ENCODE measurements around the gene LTF.

LTF gene

GRCh38 chr3:46468753-46469600, 4.3 kb upstream of the LTF start:
- Mint-ChIP-seq H3K4me1 (peaks cover 4 to 15% of the 10 kb centered on the region in 2 donors), H3K27ac (no peak overlapping the region), H3K36me3 (no peaks in the 10 kb centered on the region), H3K9me3 (no peaks in the 10 kb centered on the region), H3K4me3 (no peak overlapping the region), H3K27me3 (peaks cover 39 to 45% of the 10 kb centered on the region in 2 donors)
- DNase-seq (no peak), ATAC-seq (replicated peaks) (no peak)

DNA sequence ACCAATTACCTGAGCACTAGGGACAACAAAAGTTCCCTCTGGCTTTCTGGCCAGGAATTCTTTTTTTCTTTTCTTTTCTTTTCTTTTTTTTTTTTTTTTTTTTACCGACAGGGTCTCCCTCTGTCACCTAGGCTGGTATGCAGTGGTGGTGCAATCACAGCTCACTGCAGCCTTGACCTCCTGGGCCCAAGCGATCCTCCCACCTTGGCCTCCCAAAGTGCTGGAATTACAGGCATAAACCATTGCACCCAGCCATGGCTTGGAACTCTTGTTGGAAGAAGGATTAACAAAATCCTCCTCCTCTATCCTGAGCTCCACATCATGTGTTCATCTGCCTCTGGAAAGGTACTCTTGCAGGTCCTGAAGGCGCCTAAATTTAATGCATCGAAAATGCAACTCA, 2.9 kb upstream of the LTF start:
- ATAC-seq (replicated peaks) (no peak), DNase-seq (no peak)
- Mint-ChIP-seq H3K27me3 (peaks cover 46% of the 10 kb centered on the region in 2 donors), H3K4me1 (peaks cover 4 to 16% of the 10 kb centered on the region in 2 donors), H3K36me3 (no peaks in the 10 kb centered on the region), H3K9me3 (no peaks in the 10 kb centered on the region), H3K27ac (no peak overlapping the region), H3K4me3 (no peak overlapping the region)

DNA sequence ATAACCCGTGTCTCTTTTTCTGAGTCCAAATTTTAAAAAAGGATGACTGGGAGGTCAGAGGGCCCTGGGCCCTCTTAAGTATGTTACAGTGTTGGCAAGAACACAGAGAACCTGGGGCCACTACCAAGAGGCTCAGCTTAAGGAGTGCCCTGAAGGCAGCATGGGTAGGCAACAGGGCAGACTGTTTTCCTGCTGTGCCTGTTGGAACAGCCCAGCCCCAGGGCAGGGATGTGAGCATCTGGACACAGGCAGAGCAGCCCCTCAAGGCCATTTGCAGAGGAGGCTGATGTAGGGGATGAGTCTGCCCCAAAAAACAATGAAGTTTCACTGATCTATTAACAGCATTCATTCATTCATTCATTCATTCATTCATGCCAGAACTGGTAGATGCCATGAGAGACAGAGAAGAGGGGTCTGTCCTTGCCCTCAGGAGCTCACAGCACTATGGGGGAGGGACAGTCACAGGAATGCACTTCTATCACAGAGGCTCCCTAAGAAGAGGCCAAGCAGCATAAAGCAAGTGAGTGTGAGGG, 2.2 kb upstream of the LTF start:
- Mint-ChIP-seq H3K27ac (peak overlapping the region; percentile 31), H3K27me3 (peaks cover 49 to 52% of the 10 kb centered on the region in 2 donors), H3K36me3 (no peaks in the 10 kb centered on the region), H3K9me3 (no peaks in the 10 kb centered on the region), H3K4me3 (no peak overlapping the region), H3K4me1 (peaks cover 4 to 16% of the 10 kb centered on the region in 2 donors)
- ATAC-seq (replicated peaks) (no peak), DNase-seq (no peak)

- no peak for DNase-seq
- H3K36me3 Mint-ChIP-seq: no peaks in the 10 kb centered on the region
- H3K27me3 Mint-ChIP-seq: peaks cover 49 to 52% of the 10 kb centered on the region in 2 donors
- H3K4me3 Mint-ChIP-seq: no peak overlapping the region
- no peak for ATAC-seq (replicated peaks)
- no peaks in the 10 kb centered on the region for H3K9me3 Mint-ChIP-seq
- H3K4me1 Mint-ChIP-seq: peaks cover 4 to 16% of the 10 kb centered on the region in 2 donors
- peak overlapping the region; percentile 33 for H3K27ac Mint-ChIP-seq
Observed at GRCh38 chr3:46466273-46466672, 1.6 kb upstream of the LTF start.

- Mint-ChIP-seq H3K27me3 (peaks cover 53 to 54% of the 10 kb centered on the region in 2 donors), H3K36me3 (peaks cover 0 to 3% of the 10 kb centered on the region in 2 donors), H3K27ac (no peak overlapping the region), H3K9me3 (peaks cover 0 to 4% of the 10 kb centered on the region in 2 donors), H3K4me1 (peaks cover 4 to 16% of the 10 kb centered on the region in 2 donors), H3K4me3 (no peak overlapping the region)
- DNase-seq (no peak), ATAC-seq (replicated peaks) (no peak)
Observed at GRCh38 chr3:46465196-46465520, 453 bp upstream of the LTF start.

DNA sequence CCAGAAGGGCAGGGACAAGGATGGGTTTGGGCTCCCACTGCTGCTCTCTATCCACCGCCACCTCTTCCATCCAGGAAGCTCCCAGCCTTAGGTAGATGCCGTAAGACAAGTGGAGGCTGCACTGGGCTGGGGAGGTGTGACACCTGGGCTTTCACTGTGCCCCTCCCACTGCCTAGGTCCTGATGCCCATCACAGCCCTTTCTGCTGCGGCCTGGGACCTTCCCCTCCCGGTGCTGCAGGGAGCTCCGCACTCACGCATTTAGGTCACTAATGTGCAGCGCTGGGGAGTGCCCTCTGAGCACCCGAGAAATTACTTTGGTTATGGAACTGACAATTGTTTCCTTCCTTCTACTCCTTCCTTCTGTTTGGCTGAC, 850 bp downstream of the LTF start:
- H3K27ac Mint-ChIP-seq: no peak overlapping the region
- H3K4me1 Mint-ChIP-seq: peaks cover 4 to 16% of the 10 kb centered on the region in 2 donors
- H3K9me3 Mint-ChIP-seq: peaks cover 0 to 5% of the 10 kb centered on the region in 2 donors
- peaks cover 0 to 3% of the 10 kb centered on the region in 2 donors for H3K36me3 Mint-ChIP-seq
- no peak for DNase-seq
- H3K27me3 Mint-ChIP-seq: peaks cover 62% of the 10 kb centered on the region in 2 donors
- H3K4me3 Mint-ChIP-seq: no peak overlapping the region
- ATAC-seq (replicated peaks): no peak

- H3K36me3 Mint-ChIP-seq: peaks cover 0 to 3% of the 10 kb centered on the region in 2 donors
Observed at GRCh38 chr3:46463120-46463867, 1.4 kb downstream of the LTF start.

GRCh38 chr3:46462511-46462910, 2.2 kb downstream of the LTF start:
- H3K27me3 Mint-ChIP-seq: peaks cover 62% of the 10 kb centered on the region in 2 donors
- H3K9me3 Mint-ChIP-seq: peaks cover 0 to 5% of the 10 kb centered on the region in 2 donors
- H3K36me3 Mint-ChIP-seq: peaks cover 0 to 3% of the 10 kb centered on the region in 2 donors
- DNase-seq (no peak), ATAC-seq (replicated peaks) (no peak)
- no peak overlapping the region for H3K4me3 Mint-ChIP-seq
- no peak overlapping the region for H3K27ac Mint-ChIP-seq
- peaks cover 4 to 16% of the 10 kb centered on the region in 2 donors for H3K4me1 Mint-ChIP-seq

More at GRCh38 chr3:46463120-46463867, 1.4 kb downstream of the LTF start:
- peaks cover 4 to 16% of the 10 kb centered on the region in 2 donors for H3K4me1 Mint-ChIP-seq
- no peak overlapping the region for H3K4me3 Mint-ChIP-seq
- peaks cover 0 to 5% of the 10 kb centered on the region in 2 donors for H3K9me3 Mint-ChIP-seq
- H3K27ac Mint-ChIP-seq: no peak overlapping the region
- ATAC-seq (replicated peaks) (no peak), DNase-seq (no peak)
- H3K27me3 Mint-ChIP-seq: peaks cover 62% of the 10 kb centered on the region in 2 donors

GRCh38 chr3:46462111-46462510, 2.6 kb downstream of the LTF start:
- ATAC-seq (replicated peaks) (no peak), DNase-seq (no peak)
- Mint-ChIP-seq H3K4me3 (no peak overlapping the region), H3K27ac (no peak overlapping the region), H3K9me3 (peaks cover 0 to 5% of the 10 kb centered on the region in 2 donors), H3K27me3 (peaks cover 61 to 62% of the 10 kb centered on the region in 2 donors), H3K4me1 (peaks cover 4 to 16% of the 10 kb centered on the region in 2 donors), H3K36me3 (peaks cover 0 to 3% of the 10 kb centered on the region in 2 donors)

GRCh38 chr3:46460051-46460450, 4.7 kb downstream of the LTF start:
- Mint-ChIP-seq H3K27me3 (peaks cover 42% of the 10 kb centered on the region in 2 donors), H3K36me3 (peaks cover 0 to 3% of the 10 kb centered on the region in 2 donors), H3K9me3 (peaks cover 0 to 5% of the 10 kb centered on the region in 2 donors), H3K4me1 (peaks cover 2 to 12% of the 10 kb centered on the region in 2 donors), H3K4me3 (no peak overlapping the region), H3K27ac (no peak overlapping the region)
- ATAC-seq (replicated peaks): no peak
- DNase-seq: no peak

- Mint-ChIP-seq H3K4me3 (no peak overlapping the region), H3K9me3 (peaks cover 0 to 5% of the 10 kb centered on the region in 2 donors), H3K36me3 (peaks cover 0 to 3% of the 10 kb centered on the region in 2 donors), H3K27ac (no peak overlapping the region), H3K4me1 (no peaks in the 10 kb centered on the region), H3K27me3 (peaks cover 23 to 26% of the 10 kb centered on the region in 2 donors)
- DNase-seq (no peak), ATAC-seq (replicated peaks) (no peak)
Observed at GRCh38 chr3:46456118-46456517, 8.6 kb downstream of the LTF start.

GRCh38 chr3:46455231-46456115, 9.2 kb downstream of the LTF start:
- H3K27ac Mint-ChIP-seq: no peak overlapping the region
- peaks cover 0 to under 1% of the 10 kb centered on the region in 2 donors for H3K36me3 Mint-ChIP-seq
- peaks cover 21 to 28% of the 10 kb centered on the region in 2 donors for H3K27me3 Mint-ChIP-seq
- H3K4me1 Mint-ChIP-seq: no peaks in the 10 kb centered on the region
- H3K4me3 Mint-ChIP-seq: no peak overlapping the region
- H3K9me3 Mint-ChIP-seq: peaks cover 0 to 4% of the 10 kb centered on the region in 2 donors
- DNase-seq (no peak), ATAC-seq (replicated peaks) (no peak)

- H3K27ac Mint-ChIP-seq: no peak overlapping the region
- H3K36me3 Mint-ChIP-seq: no peaks in the 10 kb centered on the region
- H3K9me3 Mint-ChIP-seq: no peaks in the 10 kb centered on the region
- no peaks in the 10 kb centered on the region for H3K4me1 Mint-ChIP-seq
- ATAC-seq (replicated peaks) (no peak), DNase-seq (no peak)
- H3K4me3 Mint-ChIP-seq: no peak overlapping the region
- H3K27me3 Mint-ChIP-seq: peaks cover 12 to 22% of the 10 kb centered on the region in 2 donors
Observed at GRCh38 chr3:46454606-46455005, 10.1 kb downstream of the LTF start.

DNA sequence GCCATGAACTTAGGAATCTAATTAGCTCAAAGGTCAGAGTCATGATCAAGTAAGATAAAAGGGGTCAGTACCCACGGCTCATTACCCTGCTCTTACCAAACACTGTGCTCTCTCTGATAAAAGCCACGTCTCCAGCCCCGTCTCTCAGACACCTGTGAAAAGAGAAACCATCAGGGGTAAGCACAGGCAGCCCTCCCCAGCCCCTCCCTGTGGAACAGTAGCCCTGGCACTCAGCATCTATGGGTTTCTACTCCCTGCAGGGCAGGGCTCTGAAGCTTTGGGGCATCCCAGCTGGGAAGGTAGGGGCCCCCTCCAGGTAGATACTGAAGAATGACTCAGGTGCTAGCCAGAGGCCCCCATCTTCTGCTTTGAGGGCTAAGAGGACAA, 10.5 kb downstream of the LTF start:
- Mint-ChIP-seq H3K9me3 (no peaks in the 10 kb centered on the region), H3K36me3 (no peaks in the 10 kb centered on the region), H3K4me3 (no peak overlapping the region), H3K27ac (no peak overlapping the region), H3K27me3 (peaks cover 9 to 23% of the 10 kb centered on the region in 2 donors), H3K4me1 (no peaks in the 10 kb centered on the region)
- DNase-seq (no peak), ATAC-seq (replicated peaks) (no peak)
